Bronchial epithelial cell (primary cell): ENCODE data around the gene INPP4A. TPM values are rescaled to one million over a fixed set of nuclear protein-coding genes. Genes with fewer than 3 reads are reported as not detected.
A peak's percentile ranks its signal among the peaks of the same experiment; 100 is the strongest.

Experiments
- DNase-seq: peaks from one replicate; pipeline ENCODE4 v3.0.0-alpha.2; 2010; ENCODE audit warnings: low read depth
- FAIRE-seq: peaks from 2 replicates; lab custom pipeline; 2011; peaks lifted over from hg19 to GRCh38; lab: Jason Lieb, UNC
- H3K27me3 ChIP-seq: 2 replicates; pipeline ENCODE4 v1.5.1; 2011; ENCODE audit warnings: low read length; ENCODE audit not compliant: control insufficient read depth, insufficient read depth
- H3K36me3 ChIP-seq: 2 replicates; pipeline ENCODE4 v1.5.1; 2011; ENCODE audit warnings: low read length; ENCODE audit not compliant: control insufficient read depth, insufficient read depth
- H3K4me3 ChIP-seq: 2 replicates; pipeline ENCODE4 v1.5.1; 2011; ENCODE audit warnings: mild to moderate bottlenecking, low read depth, low read length, control low read depth
- total RNA-seq: library from RNA; depleted of rRNA; stranded (reverse); fragments of >200 nt; gene quantifications from 2 replicates; pipeline ENCODE4 v1.2.1, GENCODE V29; 2014
- TF ChIP-seq, protein P1 (sequence below): IDR thresholded peaks from 2 replicates; pipeline ENCODE4 v1.5.1; 2011; ENCODE audit warnings: mild to moderate bottlenecking, moderate library complexity, low read length, control low read depth, inconsistent platforms; ENCODE audit not compliant: insufficient read depth, severe bottlenecking

The INPP4A gene
- total RNA-seq, 1 donor from 2014 or later = 18.2 TPM

DNA sequence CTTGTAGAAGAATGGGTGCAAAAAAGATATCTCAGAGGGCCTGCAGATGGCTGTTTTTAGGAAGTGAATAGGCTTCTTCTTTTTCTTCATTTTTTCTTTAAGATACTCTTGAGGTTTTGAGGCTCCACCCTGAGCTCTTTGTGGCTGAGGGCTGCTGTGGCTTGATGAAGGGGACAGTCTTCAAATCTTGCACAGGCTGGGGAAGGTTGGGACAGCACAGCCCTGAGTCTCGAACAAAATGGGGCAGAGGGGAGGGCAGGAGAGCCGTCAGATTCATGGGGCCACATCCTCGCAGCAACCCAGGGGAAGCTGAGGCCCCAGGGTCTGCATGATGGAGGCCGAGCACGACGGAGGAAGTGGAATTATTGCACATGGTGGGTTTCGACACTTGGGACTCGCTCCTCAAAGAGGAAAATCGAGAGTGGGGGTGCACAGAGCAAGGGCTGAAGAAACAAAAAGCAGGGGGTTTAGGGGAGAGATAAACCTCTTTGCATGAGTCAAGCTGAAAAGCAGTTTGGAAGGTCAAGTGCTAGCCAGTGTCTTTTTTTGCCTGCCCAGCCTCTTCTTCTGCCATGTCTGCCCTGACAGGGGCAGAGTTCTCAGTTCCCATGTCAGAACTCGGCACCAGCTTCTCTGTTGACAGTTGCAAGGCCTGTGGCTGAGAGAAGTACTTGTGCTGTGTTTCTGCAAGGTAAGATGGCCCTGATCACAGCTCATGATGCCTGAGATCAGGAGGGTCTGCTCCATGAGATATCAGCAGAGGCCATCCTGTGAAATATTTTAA is 19.5 kb downstream of the INPP4A start:
- TF ChIP-seq, protein P1, sequence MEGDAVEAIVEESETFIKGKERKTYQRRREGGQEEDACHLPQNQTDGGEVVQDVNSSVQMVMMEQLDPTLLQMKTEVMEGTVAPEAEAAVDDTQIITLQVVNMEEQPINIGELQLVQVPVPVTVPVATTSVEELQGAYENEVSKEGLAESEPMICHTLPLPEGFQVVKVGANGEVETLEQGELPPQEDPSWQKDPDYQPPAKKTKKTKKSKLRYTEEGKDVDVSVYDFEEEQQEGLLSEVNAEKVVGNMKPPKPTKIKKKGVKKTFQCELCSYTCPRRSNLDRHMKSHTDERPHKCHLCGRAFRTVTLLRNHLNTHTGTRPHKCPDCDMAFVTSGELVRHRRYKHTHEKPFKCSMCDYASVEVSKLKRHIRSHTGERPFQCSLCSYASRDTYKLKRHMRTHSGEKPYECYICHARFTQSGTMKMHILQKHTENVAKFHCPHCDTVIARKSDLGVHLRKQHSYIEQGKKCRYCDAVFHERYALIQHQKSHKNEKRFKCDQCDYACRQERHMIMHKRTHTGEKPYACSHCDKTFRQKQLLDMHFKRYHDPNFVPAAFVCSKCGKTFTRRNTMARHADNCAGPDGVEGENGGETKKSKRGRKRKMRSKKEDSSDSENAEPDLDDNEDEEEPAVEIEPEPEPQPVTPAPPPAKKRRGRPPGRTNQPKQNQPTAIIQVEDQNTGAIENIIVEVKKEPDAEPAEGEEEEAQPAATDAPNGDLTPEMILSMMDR = no peak
- FAIRE-seq = no peak

DNA sequence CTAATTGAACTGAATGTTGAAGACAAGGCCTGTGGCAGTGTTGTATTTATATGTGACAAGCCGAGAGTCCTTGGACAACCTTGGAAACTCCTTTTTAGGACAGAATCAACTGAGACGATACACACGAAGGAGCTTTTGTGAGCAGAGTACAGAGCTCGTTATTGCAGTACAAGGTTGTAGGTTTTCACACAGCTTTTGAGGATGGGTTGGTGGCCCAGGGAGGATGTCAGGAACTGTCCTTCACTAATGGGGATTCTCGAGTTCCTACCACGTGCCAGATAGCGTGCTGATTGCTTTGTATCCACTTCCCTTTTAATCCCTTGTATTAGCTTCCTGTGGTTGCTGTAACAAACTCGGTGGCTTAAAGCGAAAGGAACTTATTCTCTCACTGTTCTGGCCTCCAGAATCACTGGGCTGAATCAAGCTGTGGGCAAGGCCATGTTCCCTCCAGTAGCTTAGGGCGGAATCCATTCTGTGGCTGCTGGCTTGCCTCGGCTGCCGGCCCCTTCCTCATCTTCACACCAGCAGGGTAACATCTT is 20.2 kb downstream of the INPP4A start:
- TF ChIP-seq, protein P1 = no peak
- no peak overlapping the region for H3K4me3 ChIP-seq
- DNase-seq = no peak
- no peaks in the 10 kb centered on the region for H3K27me3 ChIP-seq
- no peak for FAIRE-seq
- no peaks in the 10 kb centered on the region for H3K36me3 ChIP-seq

More for the DNA sequence above, 19.5 kb downstream of the INPP4A start:
- Histone ChIP-seq H3K27me3 (no peaks in the 10 kb centered on the region), H3K4me3 (no peak overlapping the region), H3K36me3 (no peaks in the 10 kb centered on the region)
- no peak for DNase-seq

DNA sequence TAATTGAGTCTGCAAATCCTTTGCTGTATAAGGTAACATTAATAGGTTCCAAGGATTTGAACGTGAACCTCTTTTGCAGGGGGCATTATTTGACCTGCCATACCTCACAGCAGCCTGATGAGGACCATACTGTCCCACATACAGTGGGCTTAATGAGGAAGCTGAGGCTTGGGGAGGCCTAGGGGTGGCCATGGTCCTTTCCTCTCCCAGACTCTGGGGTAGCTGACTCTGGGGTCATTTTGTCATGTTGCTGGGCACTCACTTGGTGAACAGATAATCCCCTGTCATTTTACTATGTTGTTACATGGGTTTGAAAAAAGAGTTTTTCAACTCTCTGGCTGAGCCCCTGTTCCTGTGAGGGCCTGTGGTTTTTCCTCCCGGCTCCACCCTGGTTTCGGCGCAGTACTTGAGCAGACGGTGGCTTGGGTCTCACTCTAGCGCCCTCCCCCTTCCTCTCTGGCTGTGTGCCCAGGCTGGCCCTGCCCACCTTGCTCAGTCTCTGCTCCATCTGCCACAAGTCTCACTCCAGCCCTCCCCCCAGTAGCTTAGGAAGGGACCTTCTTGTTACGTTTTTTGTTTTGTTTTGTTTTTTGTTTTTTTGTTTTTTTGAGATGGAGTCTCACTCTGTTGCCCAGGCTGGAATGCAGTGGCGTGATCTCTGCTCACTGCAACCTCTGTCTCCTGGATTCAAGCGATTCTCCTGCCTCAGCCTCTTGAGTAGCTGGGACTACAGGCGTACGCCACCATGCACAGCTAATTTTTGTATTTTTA is 21.0 kb downstream of the INPP4A start:
- FAIRE-seq (no peak), DNase-seq (peak; percentile 58)
- Histone ChIP-seq H3K36me3 (no peaks in the 10 kb centered on the region), H3K4me3 (no peak overlapping the region), H3K27me3 (no peaks in the 10 kb centered on the region)
- TF ChIP-seq, protein P1 = no peak

DNA sequence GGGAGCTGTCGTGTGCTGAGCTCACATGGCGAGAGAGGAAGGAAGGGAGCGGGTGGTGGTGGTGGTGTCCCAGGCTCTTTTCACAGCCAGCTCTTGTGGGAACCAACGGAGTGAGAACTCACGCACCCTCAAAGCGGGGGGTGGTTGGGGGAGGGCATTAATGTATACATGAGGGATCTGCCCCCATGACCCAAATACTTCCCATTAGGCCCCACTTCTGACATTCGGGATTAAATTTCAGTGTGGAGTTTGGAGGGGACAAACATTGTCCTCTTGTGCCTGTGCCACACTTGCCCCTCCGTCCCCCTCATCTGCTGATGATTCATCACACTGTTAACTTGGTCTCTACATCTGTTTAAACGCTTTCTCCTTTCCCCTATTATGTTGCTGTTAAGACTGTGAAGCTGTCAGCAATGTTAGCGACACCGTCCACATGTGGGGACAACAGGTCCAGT is 22.5 kb downstream of the INPP4A start:
- TF ChIP-seq, protein P1 = no peak
- Histone ChIP-seq H3K27me3 (no peaks in the 10 kb centered on the region), H3K4me3 (no peak overlapping the region), H3K36me3 (no peaks in the 10 kb centered on the region)
- no peak for DNase-seq
- FAIRE-seq = no peak

DNA sequence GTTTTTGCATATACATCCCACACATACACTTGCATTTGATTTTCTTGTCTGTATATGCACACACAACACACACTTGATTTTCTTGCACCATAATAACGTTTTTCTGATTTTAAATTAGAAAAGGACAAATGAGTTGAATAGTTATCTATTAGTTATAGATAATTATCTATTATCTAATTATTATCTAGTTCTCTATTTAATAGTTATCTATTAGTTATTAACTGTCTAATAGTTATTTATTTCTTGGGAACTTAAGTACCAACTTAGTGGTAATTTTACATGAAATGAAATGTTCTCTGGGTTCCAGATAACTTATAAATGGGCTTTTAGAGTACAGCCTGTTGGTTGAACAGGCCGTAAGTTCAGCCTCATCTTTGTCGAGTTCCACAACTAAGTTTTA is 23.0 kb downstream of the INPP4A start:
- H3K36me3 ChIP-seq = no peaks in the 10 kb centered on the region
- DNase-seq = no peak
- no peak for FAIRE-seq
- H3K4me3 ChIP-seq = no peak overlapping the region
- TF ChIP-seq, protein P1 = no peak
- H3K27me3 ChIP-seq = no peaks in the 10 kb centered on the region
